ENCODE data around the gene GLRB.
A peak's percentile ranks its signal among the peaks of the same experiment; 100 is the strongest.
"Not testable (repeated sequence)": the region's sequence is repeated elsewhere in the genome, so short reads cannot be mapped to it uniquely, and the experiment has no call there.

GLRB gene

GRCh38 chr4:157075811-157076577 lies at the start of gene GLRB:
Gene GLRB (plus strand): TSS chr4:157076150. CDS start chr4:157078025, 1,875 bp downstream.
- peak in 44 of 56 donors; percentile 1 to 62 (median 30) for DNase-seq

- no peak for DNase-seq
Observed at GRCh38 chr4:157035471-157035870, 40.5 kb upstream of the GLRB start.

GRCh38 chr4:157040405-157040804 lies 35.5 kb upstream of the GLRB start:
- DNase-seq: no peak

GRCh38 chr4:157043131-157043530 lies 32.8 kb upstream of the GLRB start:
- DNase-seq: no peak

- DNase-seq: peak in 17 of 56 donors; percentile 0 to 42 (median 7)
Observed at GRCh38 chr4:157045507-157046127, 30.3 kb upstream of the GLRB start.

- no peak for DNase-seq
Observed at GRCh38 chr4:157048248-157048647, 27.7 kb upstream of the GLRB start.

- DNase-seq: no peak
Observed at GRCh38 chr4:157050561-157050960, 25.4 kb upstream of the GLRB start.

- DNase-seq: no peak
Observed at GRCh38 chr4:157052429-157053040, 23.4 kb upstream of the GLRB start.

- no peak for DNase-seq
Observed at GRCh38 chr4:157057218-157057617, 18.7 kb upstream of the GLRB start.

GRCh38 chr4:157058899-157059298 lies 17.1 kb upstream of the GLRB start:
- not testable (repeated sequence) for DNase-seq

- no peak for DNase-seq
Observed at GRCh38 chr4:157072002-157072401, 3.9 kb upstream of the GLRB start.

GRCh38 chr4:157075401-157075800 lies 549 bp upstream of the GLRB start:
- DNase-seq: no peak

GRCh38 chr4:157076578-157076947 lies 613 bp downstream of the GLRB start:
- peak in 24 of 56 donors; percentile 1 to 62 (median 25) for DNase-seq

- no peak for DNase-seq
Observed at GRCh38 chr4:157079441-157079840, 3.5 kb downstream of the GLRB start.

GRCh38 chr4:157080605-157081004 lies 4.7 kb downstream of the GLRB start:
- DNase-seq: no peak

GRCh38 chr4:157095716-157096115 lies 19.8 kb downstream of the GLRB start:
- no peak for DNase-seq

- DNase-seq: no peak
Observed at GRCh38 chr4:157096439-157096838, 20.5 kb downstream of the GLRB start.

GRCh38 chr4:157099506-157099905 lies 23.6 kb downstream of the GLRB start:
- no peak for DNase-seq

- no peak for DNase-seq
Observed at GRCh38 chr4:157104541-157104940, 28.6 kb downstream of the GLRB start.

GRCh38 chr4:157114671-157115070 lies 38.7 kb downstream of the GLRB start:
- DNase-seq: no peak

- DNase-seq: no peak
Observed at GRCh38 chr4:157115613-157116335, 39.8 kb downstream of the GLRB start.

- DNase-seq: no peak
Observed at GRCh38 chr4:157121401-157121800, 45.5 kb downstream of the GLRB start.
